GM12878 (cell line): ENCODE results near the gene NUDT6. TPM values are rescaled to one million over a fixed set of nuclear protein-coding genes. Genes with fewer than 3 reads are reported as not detected.

Experiments
- ATAC-seq: fragments of 200-7000 bp; cut with Tn5 transposase; 3 replicates; pipeline ENCODE4 v1.9.1; 2020; ENCODE audit warnings: mild to moderate bottlenecking, moderate library complexity
- BruUV-seq: library from RNA; stranded (reverse); fragments of 400-500 nt; replicated peaks from 2 replicates; lab custom pipeline; 2021; lab: Mats Ljungman, UMichigan
- CTCF ChIA-PET: fragments of 300-600 bp; sonication (Branson Sonifier 250); formaldehyde crosslinking; extraction: SDS; loops from one replicate; lab custom pipeline; 2021; ENCODE audit warnings: inconsistent platforms; lab: Yijun Ruan, JAX
- POLR2A ChIA-PET: fragments of 350-600 bp; formaldehyde crosslinking; extraction: SDS; loops from one replicate; lab custom pipeline; 2021; ENCODE audit warnings: inconsistent platforms; lab: Charles Lee
- RAD21 ChIA-PET: fragments of 300-600 bp; sonication (Branson Sonifier 250); formaldehyde crosslinking; loops from one replicate; lab custom pipeline; 2023; ENCODE audit warnings: antibody characterized with exemption; ENCODE audit not compliant: unreplicated experiment; lab: Charles Lee
- SMC1A ChIA-PET: fragments of 300-600 bp; sonication (Branson Sonifier 250); formaldehyde crosslinking; loops from one replicate; lab custom pipeline; 2023; ENCODE audit not compliant: unreplicated experiment, uncharacterized antibody; lab: Charles Lee
- DNase-seq: peaks from one replicate; pipeline ENCODE4 v3.0.0-alpha.2; 2011; ENCODE audit warnings: low read depth, low spot score
- FAIRE-seq: peaks from 3 replicates; lab custom pipeline; 2011; peaks lifted over from hg19 to GRCh38; lab: Jason Lieb, UNC
- H2AFZ ChIP-seq: 2 replicates; pipeline ENCODE4 v1.6.0; 2011; ENCODE audit warnings: low read depth, low read length, control low read depth; ENCODE audit not compliant: control insufficient read depth
- H3K27ac ChIP-seq: 2 replicates; pipeline ENCODE4 v1.5.1; 2011; ENCODE audit warnings: control low read depth; ENCODE audit not compliant: control insufficient read depth, insufficient read depth
- H3K27me3 ChIP-seq, 2 experiments: replicated peaks in 1 of 2; 2 replicates each; pipeline versions ENCODE4 v1.6.0 to v1.6.1; 2011; ENCODE audit warnings: low read length in 1 of 2; ENCODE audit not compliant: control insufficient read depth in 2 of 2, insufficient read depth in 2 of 2
- H3K36me3 ChIP-seq, 2 experiments: 2 replicates each; pipeline ENCODE4 v1.5.1; 2011; ENCODE audit warnings: low read length in 1 of 2; ENCODE audit not compliant: control insufficient read depth in 2 of 2, insufficient read depth in 2 of 2
- H3K4me1 ChIP-seq: 2 replicates; pipeline ENCODE4 v1.6.1; 2011; ENCODE audit warnings: mild to moderate bottlenecking, low read length, moderate library complexity, mixed read lengths; ENCODE audit not compliant: control insufficient read depth, insufficient read depth
- H3K4me2 ChIP-seq: 2 replicates; pipeline ENCODE4 v1.6.0; 2011; ENCODE audit warnings: control low read depth; ENCODE audit not compliant: control insufficient read depth, insufficient read depth
- H3K4me3 ChIP-seq: fragments of 200-600 bp; sonication (generic); 2 replicates; pipeline ENCODE4 v1.5.1; 2016
- H3K79me2 ChIP-seq: 2 replicates; pipeline ENCODE4 v1.6.0; 2011; ENCODE audit warnings: low read length; ENCODE audit not compliant: control insufficient read depth, insufficient read depth
- H3K9ac ChIP-seq: 2 replicates; pipeline ENCODE4 v1.8.0; 2011; ENCODE audit warnings: low read length, control low read depth, mixed read lengths; ENCODE audit not compliant: control insufficient read depth, insufficient read depth
- H3K9me3 ChIP-seq: replicated peaks from 3 replicates; pipeline ENCODE4 v1.5.1; 2011; ENCODE audit warnings: mild to moderate bottlenecking, low read length; ENCODE audit not compliant: control insufficient read depth, insufficient read depth
- H4K20me1 ChIP-seq: 2 replicates; pipeline ENCODE4 v1.6.0; 2011; ENCODE audit not compliant: control insufficient read depth, insufficient read depth
- EED ChIP-seq: sonication (generic); IDR thresholded peaks from 2 replicates; pipeline ENCODE4 v1.6.1; 2016; ENCODE audit warnings: antibody characterized with exemption, low read depth
- EP300 ChIP-seq, 2 experiments: fragments of 150-350 bp in 1 of 2; IDR thresholded peaks; 2 replicates each; pipeline ENCODE4 v1.6.1; 2011 to 2012; ENCODE audit warnings: low read depth in 2 of 2, low read length in 2 of 2, borderline replicate concordance in 1 of 2, improper control_type of control experiment in 1 of 2, inconsistent platforms in 1 of 2; ENCODE audit not compliant: control insufficient read depth in 1 of 2
- JUNB ChIP-seq: IDR thresholded peaks from 2 replicates; pipeline ENCODE4 v1.6.1; 2016; ENCODE audit warnings: antibody characterized with exemption, mild to moderate bottlenecking
- NFIC ChIP-seq: IDR thresholded peaks from 2 replicates; pipeline ENCODE4 v1.6.1; 2012; ENCODE audit warnings: low read depth, mild to moderate bottlenecking, inconsistent platforms, low read length, moderate library complexity
- NFXL1 ChIP-seq: fragments of 450-650 bp; IDR thresholded peaks from 2 replicates; pipeline ENCODE4 v1.6.1; 2017; ENCODE audit warnings: antibody characterized with exemption, mild to moderate bottlenecking, borderline replicate concordance
- NFYA ChIP-seq: IDR thresholded peaks from 2 replicates; pipeline ENCODE4 v1.6.1; 2011; ENCODE audit warnings: low read depth, mild to moderate bottlenecking, low read length, improper control_type of control experiment, borderline replicate concordance
- NR2C1 ChIP-seq: fragments of 450-650 bp; IDR thresholded peaks from 2 replicates; pipeline ENCODE4 v1.6.1; 2017; ENCODE audit warnings: antibody characterized with exemption, mild to moderate bottlenecking, moderate library complexity
- SPI1 ChIP-seq: IDR thresholded peaks from 2 replicates; pipeline ENCODE4 v1.6.1; 2011; ENCODE audit warnings: low read depth, mild to moderate bottlenecking, low read length, moderate library complexity, borderline replicate concordance; ENCODE audit not compliant: insufficient read depth
- SREBF2 ChIP-seq: IDR thresholded peaks from 2 replicates; pipeline ENCODE4 v1.6.1; 2012; ENCODE audit warnings: mild to moderate bottlenecking, low read length
- TBL1XR1 ChIP-seq: IDR thresholded peaks from 2 replicates; pipeline ENCODE4 v1.6.1; 2012; ENCODE audit warnings: low read depth, low read length, improper control_type of control experiment
- ZNF207 ChIP-seq: fragments of 450-650 bp; IDR thresholded peaks from 2 replicates; pipeline ENCODE4 v1.6.1; 2014; ENCODE audit warnings: antibody characterized with exemption, mild to moderate bottlenecking, borderline replicate concordance
- ZSCAN29 ChIP-seq: fragments of 450-650 bp; IDR thresholded peaks from 2 replicates; pipeline ENCODE4 v1.6.1; 2017; ENCODE audit warnings: mild to moderate bottlenecking, moderate library complexity
- WGBS: methylation state at CpG from one replicate; pipeline ENCODE4 v1.1.6; 2016; ENCODE audit warnings: low lambda C conversion rate; ENCODE audit not compliant: insufficient replicate concordance, insufficient coverage; ENCODE audit errors: missing lambda C conversion rate; 5-methylcytosine and 5-hydroxymethylcytosine counted together
- in situ Hi-C: fragments of 300-500 bp; cut with MboI; formaldehyde crosslinking; loops from 9 replicates; pipeline ENCODE4 v1.14.3; 2018; ENCODE audit warnings: mixed read lengths
- intact Hi-C: fragments of 100-400 bp; cut with micrococcal nuclease; formaldehyde crosslinking; loops from one replicate; pipeline ENCODE4 v1.14.2; 2022; ENCODE audit not compliant: unreplicated experiment
- polyA plus RNA-seq, 11 experiments: library from polyadenylated mRNA; depleted of rRNA in 4 of 11; unstranded in 6 of 11; stranded (reverse) in 5 of 11; fragments of >200 nt; fragmentation: Nextera tagmentation in 4 of 11; fragmentation: Illumina TruSeq in 1 of 11; extraction: Ambion mirVana in 4 of 11; extraction: Trizol in 1 of 11; gene quantifications; 1 replicate in 1 of 11; 2 replicates in 10 of 11; pipeline versions ENCODE4 v1.2.1 to v1.2.3, GENCODE V29; 2011 to 2016; ENCODE audit warnings: inconsistent platforms in 2 of 11, missing spikeins in 2 of 11, low read depth in 1 of 11
- total RNA-seq, 4 experiments: library from RNA; depleted of rRNA in 3 of 4; stranded (reverse); fragments of >200 nt in 3 of 4; fragmentation: Illumina TruSeq in 1 of 4; extraction: Trizol in 1 of 4; gene quantifications; 2 replicates each; pipeline versions ENCODE4 v1.2.1 to v1.2.3, GENCODE V29; 2013 to 2021
- TF ChIP-seq, protein P1 (sequence below): fragments of 450-650 bp; formaldehyde crosslinking; IDR thresholded peaks from 2 replicates; pipeline ENCODE4 v1.4.0; 2020; ENCODE audit warnings: mild to moderate bottlenecking, moderate library complexity
- TF ChIP-seq, protein P2 (sequence below): fragments of 450-650 bp; IDR thresholded peaks from 2 replicates; pipeline ENCODE4 v1.6.1; 2017; ENCODE audit warnings: mild to moderate bottlenecking
- TF ChIP-seq, protein P3 (sequence below): fragments of 450-650 bp; IDR thresholded peaks from 2 replicates; pipeline ENCODE4 v1.6.1; 2017; ENCODE audit warnings: mild to moderate bottlenecking, low read depth, inconsistent platforms; ENCODE audit not compliant: poor library complexity, severe bottlenecking

NUDT6 gene
- total and polyA plus RNA-seq, 10 of the 15 experiments (the other 5 are each of a cell fraction or from before 2014, with no cell fraction given), result 3.9 to 12.4 (median 6.8) TPM

DNA sequence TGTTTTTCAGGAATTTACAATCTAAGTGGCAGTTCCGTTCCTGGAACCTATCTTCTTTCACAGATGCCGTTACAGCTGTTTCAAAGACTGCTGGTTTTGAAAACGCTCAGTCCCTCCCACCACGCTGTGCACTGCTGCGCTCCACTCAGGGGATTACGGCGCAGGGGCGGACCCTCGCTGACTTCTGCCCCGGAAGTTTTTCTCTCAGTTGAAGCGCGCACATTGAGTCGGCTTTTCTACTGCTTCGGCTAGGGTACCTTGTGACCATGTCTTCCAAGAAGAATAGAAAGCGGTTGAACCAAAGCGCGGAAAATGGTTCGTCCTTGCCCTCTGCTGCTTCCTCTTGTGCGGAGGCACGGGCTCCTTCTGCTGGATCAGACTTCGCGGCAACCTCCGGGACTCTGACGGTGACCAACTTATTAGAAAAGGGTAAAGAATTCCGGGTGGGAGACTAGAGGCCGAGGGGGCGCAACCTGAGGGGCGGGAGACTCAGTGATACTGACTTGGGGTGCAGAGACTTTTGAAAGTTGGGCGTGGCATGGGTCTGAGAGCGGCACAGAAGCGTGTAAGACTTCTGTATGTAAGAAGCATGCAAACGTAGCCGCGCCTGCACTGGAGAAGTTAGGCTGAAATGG is 597 bp upstream of the NUDT6 start:
- H3K36me3 ChIP-seq, result no peaks in the 10 kb centered on the region
- H3K4me1 ChIP-seq, result peaks cover 6% of the 10 kb centered on the region
- peak overlapping the region; percentile 64 for H3K27ac ChIP-seq
- H3K4me2 ChIP-seq, result peak overlapping the region; percentile 91
- peak overlapping the region; percentile 95 for H3K4me3 ChIP-seq
- SMC1A ChIA-PET, result interaction anchor here (1.0 to 1.3 kb wide), 6 partner anchors 9 to 190 kb away, joined by 3 to 4 read pairs (median 3); partner anchors contain the start of gene BBS12
- CTCF ChIA-PET, result interaction anchor here (1.1 to 5.0 kb wide), 6 partner anchors 9 to 191 kb away, joined by 3 to 28 read pairs (median 7); partner anchors contain the start of gene BBS12
- H3K79me2 ChIP-seq, result peaks cover 10% of the 10 kb centered on the region
- POLR2A ChIA-PET, result no interaction called here
- peak overlapping the region; percentile 99 for H2AFZ ChIP-seq
- RAD21 ChIA-PET, result interaction anchor here (0.8 to 1.0 kb wide), 4 partner anchors 8 to 190 kb away, joined by 3 to 4 read pairs (median 3); partner anchors contain the start of gene BBS12
- no peaks in the 10 kb centered on the region for H3K27me3 ChIP-seq
- no peaks in the 10 kb centered on the region for H4K20me1 ChIP-seq
- in situ Hi-C loops, result loop anchor here (5.0 kb wide), 1 partner anchor 171 kb away; no protein-coding TSS in a partner anchor
- ATAC-seq (peak; percentile 98), FAIRE-seq (peak; percentile 80), DNase-seq (peak; percentile 53)
- H3K9me3 ChIP-seq, result no peaks in the 10 kb centered on the region
- H3K9ac ChIP-seq, result peak overlapping the region; percentile 74
- 3% methylated on average over 34 of the region's 34 CpGs for WGBS
- no TSS peak for BruUV-seq
- intact Hi-C loops, result loop anchor here (1.0 to 5.0 kb wide), 3 partner anchors 96 to 191 kb away; partner anchors contain the start of genes BBS12 and FGF2
- no peak for TF ChIP-seq ZNF207
- TF ChIP-seq ZSCAN29, result 0 out of 2 replicates have a peak, but pooled peaks have one; percentile 5
- TF ChIP-seq SPI1, result 0 out of 2 replicates have a peak, but pooled peaks have one; percentile 2
- no peak for TF ChIP-seq JUNB
- TF ChIP-seq, protein P1, sequence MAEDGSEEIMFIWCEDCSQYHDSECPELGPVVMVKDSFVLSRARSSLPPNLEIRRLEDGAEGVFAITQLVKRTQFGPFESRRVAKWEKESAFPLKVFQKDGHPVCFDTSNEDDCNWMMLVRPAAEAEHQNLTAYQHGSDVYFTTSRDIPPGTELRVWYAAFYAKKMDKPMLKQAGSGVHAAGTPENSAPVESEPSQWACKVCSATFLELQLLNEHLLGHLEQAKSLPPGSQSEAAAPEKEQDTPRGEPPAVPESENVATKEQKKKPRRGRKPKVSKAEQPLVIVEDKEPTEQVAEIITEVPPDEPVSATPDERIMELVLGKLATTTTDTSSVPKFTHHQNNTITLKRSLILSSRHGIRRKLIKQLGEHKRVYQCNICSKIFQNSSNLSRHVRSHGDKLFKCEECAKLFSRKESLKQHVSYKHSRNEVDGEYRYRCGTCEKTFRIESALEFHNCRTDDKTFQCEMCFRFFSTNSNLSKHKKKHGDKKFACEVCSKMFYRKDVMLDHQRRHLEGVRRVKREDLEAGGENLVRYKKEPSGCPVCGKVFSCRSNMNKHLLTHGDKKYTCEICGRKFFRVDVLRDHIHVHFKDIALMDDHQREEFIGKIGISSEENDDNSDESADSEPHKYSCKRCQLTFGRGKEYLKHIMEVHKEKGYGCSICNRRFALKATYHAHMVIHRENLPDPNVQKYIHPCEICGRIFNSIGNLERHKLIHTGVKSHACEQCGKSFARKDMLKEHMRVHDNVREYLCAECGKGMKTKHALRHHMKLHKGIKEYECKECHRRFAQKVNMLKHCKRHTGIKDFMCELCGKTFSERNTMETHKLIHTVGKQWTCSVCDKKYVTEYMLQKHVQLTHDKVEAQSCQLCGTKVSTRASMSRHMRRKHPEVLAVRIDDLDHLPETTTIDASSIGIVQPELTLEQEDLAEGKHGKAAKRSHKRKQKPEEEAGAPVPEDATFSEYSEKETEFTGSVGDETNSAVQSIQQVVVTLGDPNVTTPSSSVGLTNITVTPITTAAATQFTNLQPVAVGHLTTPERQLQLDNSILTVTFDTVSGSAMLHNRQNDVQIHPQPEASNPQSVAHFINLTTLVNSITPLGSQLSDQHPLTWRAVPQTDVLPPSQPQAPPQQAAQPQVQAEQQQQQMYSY (CRISPR knock-in tag), result no peak
- TF ChIP-seq TBL1XR1, result peak; percentile 87; the same call in 1 of the 2 replicates
- TF ChIP-seq, protein P2, sequence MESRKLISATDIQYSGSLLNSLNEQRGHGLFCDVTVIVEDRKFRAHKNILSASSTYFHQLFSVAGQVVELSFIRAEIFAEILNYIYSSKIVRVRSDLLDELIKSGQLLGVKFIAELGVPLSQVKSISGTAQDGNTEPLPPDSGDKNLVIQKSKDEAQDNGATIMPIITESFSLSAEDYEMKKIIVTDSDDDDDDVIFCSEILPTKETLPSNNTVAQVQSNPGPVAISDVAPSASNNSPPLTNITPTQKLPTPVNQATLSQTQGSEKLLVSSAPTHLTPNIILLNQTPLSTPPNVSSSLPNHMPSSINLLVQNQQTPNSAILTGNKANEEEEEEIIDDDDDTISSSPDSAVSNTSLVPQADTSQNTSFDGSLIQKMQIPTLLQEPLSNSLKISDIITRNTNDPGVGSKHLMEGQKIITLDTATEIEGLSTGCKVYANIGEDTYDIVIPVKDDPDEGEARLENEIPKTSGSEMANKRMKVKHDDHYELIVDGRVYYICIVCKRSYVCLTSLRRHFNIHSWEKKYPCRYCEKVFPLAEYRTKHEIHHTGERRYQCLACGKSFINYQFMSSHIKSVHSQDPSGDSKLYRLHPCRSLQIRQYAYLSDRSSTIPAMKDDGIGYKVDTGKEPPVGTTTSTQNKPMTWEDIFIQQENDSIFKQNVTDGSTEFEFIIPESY, result no peak
- TF ChIP-seq EED, result no peak
- peak in 1 of 2 experiments; percentile 32; a peak in 1 of 4 replicates for TF ChIP-seq EP300 (IDR thresholded peaks at IDR 0.05; ENCODE audit: borderline replicate concordance in 1 of 2, control insufficient read depth in 1 of 2, low read depth in 2 of 2, low read length in 2 of 2)
- no peak for TF ChIP-seq NFXL1
- TF ChIP-seq SREBF2, result no peak
- TF ChIP-seq NR2C1, result peak; percentile 98
- no peak for TF ChIP-seq NFIC
- TF ChIP-seq NFYA, result no peak
- TF ChIP-seq, protein P3, sequence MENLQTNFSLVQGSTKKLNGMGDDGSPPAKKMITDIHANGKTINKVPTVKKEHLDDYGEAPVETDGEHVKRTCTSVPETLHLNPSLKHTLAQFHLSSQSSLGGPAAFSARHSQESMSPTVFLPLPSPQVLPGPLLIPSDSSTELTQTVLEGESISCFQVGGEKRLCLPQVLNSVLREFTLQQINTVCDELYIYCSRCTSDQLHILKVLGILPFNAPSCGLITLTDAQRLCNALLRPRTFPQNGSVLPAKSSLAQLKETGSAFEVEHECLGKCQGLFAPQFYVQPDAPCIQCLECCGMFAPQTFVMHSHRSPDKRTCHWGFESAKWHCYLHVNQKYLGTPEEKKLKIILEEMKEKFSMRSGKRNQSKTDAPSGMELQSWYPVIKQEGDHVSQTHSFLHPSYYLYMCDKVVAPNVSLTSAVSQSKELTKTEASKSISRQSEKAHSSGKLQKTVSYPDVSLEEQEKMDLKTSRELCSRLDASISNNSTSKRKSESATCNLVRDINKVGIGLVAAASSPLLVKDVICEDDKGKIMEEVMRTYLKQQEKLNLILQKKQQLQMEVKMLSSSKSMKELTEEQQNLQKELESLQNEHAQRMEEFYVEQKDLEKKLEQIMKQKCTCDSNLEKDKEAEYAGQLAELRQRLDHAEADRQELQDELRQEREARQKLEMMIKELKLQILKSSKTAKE, result no peak
